Measurements from ENCODE around the gene ANKRD10.
"Not testable (repeated sequence)": the region's sequence is repeated elsewhere in the genome, so short reads cannot be mapped to it uniquely, and the experiment has no call there.

The ANKRD10 gene

GRCh38 chr13:110860983-110861382, 53.9 kb downstream of the ANKRD10 start:
- no peak for DNase-seq

GRCh38 chr13:110856942-110857835, 57.7 kb downstream of the ANKRD10 start:
- DNase-seq: no peak

GRCh38 chr13:110855363-110855762, 59.5 kb downstream of the ANKRD10 start:
- DNase-seq: no peak

- DNase-seq: no peak
Measured at GRCh38 chr13:110854866-110855265, 60.0 kb downstream of the ANKRD10 start.

GRCh38 chr13:110853235-110853721, 61.6 kb downstream of the ANKRD10 start:
- no peak for DNase-seq

- DNase-seq: no peak
Measured at GRCh38 chr13:110850840-110851239, 64.0 kb downstream of the ANKRD10 start.

GRCh38 chr13:110850006-110850405, 64.9 kb downstream of the ANKRD10 start:
- DNase-seq: no peak

- no peak for DNase-seq
Measured at GRCh38 chr13:110845520-110845919, 69.3 kb downstream of the ANKRD10 start.

- no peak for DNase-seq
Measured at GRCh38 chr13:110841846-110842245, 73.0 kb downstream of the ANKRD10 start.

- DNase-seq: no peak
Measured at GRCh38 chr13:110841406-110841805, 73.5 kb downstream of the ANKRD10 start.

GRCh38 chr13:110838867-110839538, 75.9 kb downstream of the ANKRD10 start:
- DNase-seq: no peak

- no peak for DNase-seq
Measured at GRCh38 chr13:110838116-110838515, 76.8 kb downstream of the ANKRD10 start.

- not testable (repeated sequence) for DNase-seq
Measured at GRCh38 chr13:110837397-110838061, 77.3 kb downstream of the ANKRD10 start.

GRCh38 chr13:110836605-110836903, 78.3 kb downstream of the ANKRD10 start:
- no peak for DNase-seq

- DNase-seq: no peak
Measured at GRCh38 chr13:110835721-110836604, 78.9 kb downstream of the ANKRD10 start.

GRCh38 chr13:110834572-110834971, 80.3 kb downstream of the ANKRD10 start:
- DNase-seq: no peak

- no peak for DNase-seq
Measured at GRCh38 chr13:110832531-110832930, 82.3 kb downstream of the ANKRD10 start.

- DNase-seq: no peak
Measured at GRCh38 chr13:110832205-110832479, 82.7 kb downstream of the ANKRD10 start.

- no peak for DNase-seq
Measured at GRCh38 chr13:110831437-110832204, 83.2 kb downstream of the ANKRD10 start.

GRCh38 chr13:110830800-110831371, 84.0 kb downstream of the ANKRD10 start:
- DNase-seq: no peak

GRCh38 chr13:110830331-110830730, 84.5 kb downstream of the ANKRD10 start:
- no peak for DNase-seq

GRCh38 chr13:110829486-110829885, 85.4 kb downstream of the ANKRD10 start:
- no peak for DNase-seq

Measured in NCI-H446 (cell line).